NCI-H446 treated with DMSO at 0.1 percent for 48 hours (cell line): ENCODE data around the gene SORCS3.

Source experiments
- DNase-seq: peaks from one replicate; lab custom pipeline; 2025; lab: John Stamatoyannopoulos, UW

The SORCS3 gene

DNA sequence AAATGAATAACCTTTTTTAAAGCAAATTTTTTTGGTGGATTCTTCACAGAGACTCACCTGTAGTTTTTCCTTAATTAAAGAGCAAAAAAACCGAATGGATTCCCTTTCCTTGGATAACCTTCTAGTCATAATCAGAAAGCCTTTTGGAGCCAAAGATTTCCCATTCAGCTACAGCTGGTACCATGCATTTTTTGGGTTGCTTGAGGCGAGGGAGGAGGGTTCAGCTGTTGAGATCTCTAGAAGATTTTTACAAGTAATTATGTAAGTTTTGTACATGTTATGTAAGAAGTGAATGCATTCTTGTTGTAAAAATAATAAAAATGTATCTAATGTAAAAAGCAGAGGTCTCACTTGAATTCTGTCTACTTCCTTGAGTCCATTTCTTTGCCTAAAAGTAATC, 463.2 kb downstream of the SORCS3 start:
- DNase-seq, result no peak

DNA sequence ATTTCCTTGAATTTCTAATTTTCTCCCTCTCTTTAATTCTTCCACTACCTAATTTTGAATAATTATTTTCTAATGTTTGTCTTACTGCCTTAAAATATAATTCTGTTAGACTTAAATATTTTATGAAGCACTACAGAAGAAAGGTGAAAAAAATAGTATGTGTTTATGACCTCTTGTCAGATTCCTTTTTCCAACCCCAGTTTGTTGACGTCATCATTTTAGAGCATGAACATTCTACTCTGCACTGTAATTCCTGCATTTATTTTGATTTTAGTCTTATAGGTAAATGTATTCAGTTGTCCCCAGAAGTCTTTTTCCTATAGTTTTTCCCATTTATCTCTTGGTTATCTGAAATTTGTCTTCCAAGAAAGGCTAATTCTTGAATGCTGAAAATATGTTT, 468.1 kb downstream of the SORCS3 start:
- DNase-seq, result no peak

DNA sequence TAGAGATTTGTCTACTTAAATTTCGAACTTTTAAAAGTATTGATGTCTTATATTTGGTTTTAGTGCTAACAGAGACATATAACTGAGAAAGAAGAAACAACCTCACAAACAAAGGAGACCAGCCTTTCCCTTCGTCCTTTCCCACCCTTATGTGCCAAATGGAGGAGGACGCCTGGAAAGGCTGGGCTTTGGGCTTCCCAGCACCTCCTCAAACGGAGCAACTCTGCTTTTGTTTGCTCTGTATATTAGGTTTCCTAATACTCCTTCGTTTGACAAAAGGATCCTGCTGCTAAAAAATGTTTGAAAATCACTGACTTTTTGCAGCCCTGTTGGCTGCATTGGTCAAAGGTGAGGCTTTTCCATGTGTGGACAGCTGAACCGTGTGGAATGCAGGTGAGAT, 471.8 kb downstream of the SORCS3 start:
- DNase-seq, result no peak

DNA sequence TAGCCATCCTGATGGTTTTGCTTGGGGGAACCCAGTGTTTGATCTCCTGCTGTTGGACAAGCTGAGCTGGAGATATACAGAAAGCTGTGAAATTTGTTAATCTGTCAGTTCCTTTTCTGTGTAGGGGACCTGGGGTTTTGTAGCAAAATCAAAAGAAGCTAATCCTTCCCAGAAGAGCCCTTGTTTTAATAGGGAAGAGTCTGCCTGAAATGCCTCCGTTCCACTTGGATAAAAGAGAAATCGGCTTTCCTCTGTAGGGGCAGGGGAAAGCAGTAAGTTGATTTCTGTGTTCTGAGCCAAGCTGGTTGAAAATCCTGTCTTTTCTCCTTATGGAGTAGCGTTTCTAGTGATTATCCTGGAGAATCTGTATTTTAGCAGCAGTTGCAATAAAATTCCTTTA, 472.6 kb downstream of the SORCS3 start:
- DNase-seq, result no peak

DNA sequence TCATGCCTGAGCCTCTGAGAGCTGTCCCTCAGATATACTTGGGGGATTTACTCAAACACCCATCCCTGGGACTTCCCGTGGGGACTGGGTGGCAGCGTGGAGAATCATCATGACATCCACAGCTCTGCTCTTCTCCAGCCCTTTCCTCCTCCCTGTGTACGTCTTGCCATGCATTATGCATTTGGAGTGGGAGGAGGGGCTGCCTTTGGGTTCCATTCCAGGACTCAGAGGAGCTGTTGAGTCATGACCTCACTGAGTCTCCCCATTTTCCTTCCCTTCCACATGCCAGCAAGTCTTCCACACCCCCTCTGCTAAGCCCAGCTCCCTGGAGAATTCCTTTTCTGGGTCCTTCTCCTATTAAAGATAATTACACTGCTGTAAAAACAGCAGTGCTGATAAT, 480.7 kb downstream of the SORCS3 start:
- no peak for DNase-seq

DNA sequence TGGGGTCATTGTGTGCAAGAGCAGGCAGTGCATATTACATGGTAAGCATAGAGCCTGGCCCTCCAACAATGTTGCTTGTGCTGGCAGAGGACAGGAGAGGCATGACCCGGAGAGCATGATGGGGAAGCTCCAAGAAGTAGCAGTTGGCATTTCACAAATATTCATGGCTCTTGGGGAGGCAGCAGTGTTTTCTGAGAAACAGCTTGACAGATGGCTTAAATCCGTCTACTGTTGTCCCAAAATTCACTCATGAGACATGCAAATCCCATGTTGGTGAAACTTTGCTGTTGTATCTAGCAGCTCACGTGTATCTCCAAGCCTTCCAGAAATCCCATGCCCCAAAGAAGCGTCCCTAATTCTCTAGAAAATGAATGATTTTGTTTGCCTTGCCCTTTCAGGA, 487.0 kb downstream of the SORCS3 start:
- no peak for DNase-seq

DNA sequence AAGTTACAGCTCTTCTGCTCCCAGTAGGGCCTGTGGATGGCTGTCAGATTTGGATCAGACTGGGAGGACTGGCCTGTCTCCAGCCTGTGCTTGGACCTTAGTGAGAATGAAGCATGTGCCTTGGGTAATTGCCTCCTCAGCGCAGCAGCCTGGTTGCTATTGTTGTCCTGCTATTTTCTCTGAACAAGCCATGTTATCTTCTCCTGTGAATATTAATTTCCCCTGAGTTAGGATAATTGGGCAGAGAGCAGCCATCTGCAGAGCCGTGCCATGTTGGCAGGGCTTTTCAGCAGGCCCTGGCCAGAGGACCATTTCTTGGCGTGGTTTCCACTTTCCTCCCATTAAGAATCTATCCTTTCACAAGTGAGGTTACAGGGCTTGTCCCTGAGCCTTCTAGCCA, 497.3 kb downstream of the SORCS3 start:
- peak; percentile 85 for DNase-seq

DNA sequence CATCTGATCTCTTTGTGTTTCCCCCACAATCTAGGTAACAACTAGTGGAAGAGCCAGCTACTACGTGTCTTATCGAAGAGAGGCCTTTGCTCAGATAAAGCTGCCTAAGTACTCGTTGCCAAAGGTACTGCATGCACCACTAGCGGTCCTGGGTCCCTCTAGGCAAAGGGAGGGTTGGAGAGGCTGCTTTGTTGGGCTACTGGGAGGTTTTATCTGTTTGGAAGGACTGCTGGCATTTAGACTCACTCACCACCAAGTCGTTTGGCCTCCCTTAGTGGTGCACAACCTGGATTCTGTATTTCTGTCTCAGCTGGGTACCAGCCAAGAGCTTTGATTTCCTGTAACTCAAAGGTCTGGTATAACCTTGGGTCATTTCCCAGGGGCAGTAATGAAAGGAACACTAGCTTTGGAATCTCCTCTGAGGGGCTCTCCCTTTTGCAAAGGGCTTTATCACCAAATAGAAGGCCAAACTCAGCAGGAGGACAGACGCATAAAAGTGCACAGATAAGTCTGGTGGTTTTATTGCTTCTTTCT, 498.3 kb downstream of the SORCS3 start:
- no peak for DNase-seq

DNA sequence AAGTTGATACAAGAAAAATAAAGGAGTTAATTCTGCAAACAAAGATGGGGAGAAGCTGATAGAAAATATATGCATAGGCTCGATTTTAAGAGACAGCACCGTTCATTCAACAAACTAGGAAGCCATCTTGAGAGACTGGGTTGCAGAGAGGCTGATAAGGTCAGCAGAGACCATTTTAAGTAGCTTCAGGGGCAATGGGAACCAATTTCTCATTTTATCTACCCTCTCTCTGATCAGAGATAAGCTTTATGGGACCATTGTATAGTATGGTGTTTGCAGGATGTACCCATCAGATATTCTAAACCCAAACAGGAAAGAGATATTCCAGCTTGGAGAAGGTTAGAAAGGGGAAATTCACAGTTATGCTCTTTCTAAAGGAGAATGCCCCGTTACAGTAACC, 499.5 kb downstream of the SORCS3 start:
- no peak for DNase-seq

DNA sequence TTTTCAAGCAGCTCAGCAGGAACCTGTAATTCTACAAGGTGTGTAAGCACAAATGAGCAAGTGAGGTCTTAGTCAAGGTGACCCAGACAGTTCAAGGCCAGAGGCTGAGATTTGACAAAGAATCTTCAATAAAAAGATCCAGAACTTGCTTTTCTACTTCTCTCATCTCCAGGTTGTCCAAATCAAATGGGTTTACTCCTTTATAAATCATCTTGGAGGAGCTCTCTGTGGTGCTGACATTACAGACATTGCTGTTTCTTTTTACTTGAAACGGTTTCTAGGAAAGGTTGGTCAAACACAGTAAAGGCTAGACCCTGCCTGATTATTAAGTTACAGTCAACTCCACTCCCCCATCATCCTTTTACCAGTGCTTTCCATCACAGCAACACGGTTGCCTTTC, 504.6 kb downstream of the SORCS3 start:
- DNase-seq, result no peak

DNA sequence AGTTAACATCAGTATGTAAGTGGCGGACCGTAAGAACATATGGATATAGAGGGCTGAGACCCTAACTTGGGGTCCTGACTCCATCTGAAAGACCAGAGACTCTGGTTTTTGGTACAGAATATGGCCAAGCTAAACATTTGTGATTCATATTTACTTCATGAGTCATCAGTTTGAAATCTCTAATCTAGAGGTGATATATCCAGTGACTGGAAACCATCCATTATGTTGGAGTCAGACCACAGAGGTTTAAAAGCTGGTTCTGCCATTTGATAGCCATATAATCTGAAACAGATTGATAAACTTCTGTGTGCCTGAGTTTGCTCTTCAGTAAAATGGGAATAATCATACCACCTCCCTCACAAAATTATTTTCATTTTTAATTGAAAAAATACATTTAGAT, 505.3 kb downstream of the SORCS3 start:
- DNase-seq, result no peak

DNA sequence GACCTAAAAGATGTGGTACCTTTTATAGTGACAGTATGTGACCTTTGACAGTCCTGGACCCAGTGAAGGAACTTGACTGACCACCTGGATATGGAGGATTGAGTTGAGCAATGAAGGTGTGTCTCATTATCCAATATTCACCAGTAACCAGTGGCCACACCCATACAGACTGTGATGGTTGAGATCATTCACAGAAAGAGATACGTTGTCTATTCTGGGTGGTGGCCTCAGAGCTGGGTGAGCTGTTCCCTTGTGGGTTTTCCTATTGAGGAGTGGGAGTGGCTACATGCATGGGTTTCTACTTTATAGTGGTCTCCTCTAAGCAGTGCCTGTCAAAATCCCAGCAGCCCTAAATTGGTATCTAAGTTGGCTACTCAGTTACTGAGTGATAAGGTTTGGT, 507.4 kb downstream of the SORCS3 start:
- no peak for DNase-seq

DNA sequence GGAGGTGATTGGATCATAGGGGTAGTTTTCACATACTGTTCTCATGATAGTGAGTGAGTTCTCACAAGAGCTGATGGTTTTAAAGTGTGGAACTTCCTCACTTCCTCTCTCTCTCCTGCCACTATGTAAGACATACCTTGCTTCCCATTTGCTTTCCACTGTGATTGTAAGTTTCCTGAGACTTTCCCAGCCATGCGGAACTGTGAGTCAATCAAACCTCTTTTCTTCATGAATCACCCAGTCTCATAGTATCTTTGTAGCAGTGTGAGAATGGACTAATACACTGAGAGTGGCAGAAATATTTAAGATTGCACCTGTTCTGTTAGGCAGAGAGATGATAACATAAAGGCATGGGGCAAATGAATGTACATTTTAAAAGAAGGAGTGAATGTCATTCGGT, 507.8 kb downstream of the SORCS3 start:
- no peak for DNase-seq

DNA sequence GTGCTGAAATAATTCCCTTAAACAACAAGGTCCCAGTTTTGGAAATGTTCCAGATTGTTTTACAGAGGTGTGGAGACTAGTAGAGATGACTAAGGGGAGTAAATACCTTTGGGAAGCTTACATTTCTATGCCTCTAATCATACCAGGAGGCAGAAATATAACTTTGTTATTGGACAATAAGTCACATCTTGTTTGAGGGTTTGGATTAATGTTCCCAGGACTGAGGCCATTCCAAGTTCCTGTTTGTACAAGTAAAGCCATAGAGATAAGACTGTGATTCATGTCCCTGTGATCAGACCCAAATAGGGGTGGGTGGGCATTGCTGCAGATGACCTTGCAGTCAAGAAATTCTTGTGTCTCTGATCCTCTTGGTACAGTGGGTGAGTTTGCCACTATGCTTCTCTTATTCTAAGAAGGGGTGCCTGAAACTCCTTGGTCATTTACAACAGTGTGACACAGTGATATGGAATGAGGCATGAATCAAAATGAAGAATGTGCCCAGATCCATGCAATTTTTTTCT, 508.3 kb downstream of the SORCS3 start:
- DNase-seq, result no peak

DNA sequence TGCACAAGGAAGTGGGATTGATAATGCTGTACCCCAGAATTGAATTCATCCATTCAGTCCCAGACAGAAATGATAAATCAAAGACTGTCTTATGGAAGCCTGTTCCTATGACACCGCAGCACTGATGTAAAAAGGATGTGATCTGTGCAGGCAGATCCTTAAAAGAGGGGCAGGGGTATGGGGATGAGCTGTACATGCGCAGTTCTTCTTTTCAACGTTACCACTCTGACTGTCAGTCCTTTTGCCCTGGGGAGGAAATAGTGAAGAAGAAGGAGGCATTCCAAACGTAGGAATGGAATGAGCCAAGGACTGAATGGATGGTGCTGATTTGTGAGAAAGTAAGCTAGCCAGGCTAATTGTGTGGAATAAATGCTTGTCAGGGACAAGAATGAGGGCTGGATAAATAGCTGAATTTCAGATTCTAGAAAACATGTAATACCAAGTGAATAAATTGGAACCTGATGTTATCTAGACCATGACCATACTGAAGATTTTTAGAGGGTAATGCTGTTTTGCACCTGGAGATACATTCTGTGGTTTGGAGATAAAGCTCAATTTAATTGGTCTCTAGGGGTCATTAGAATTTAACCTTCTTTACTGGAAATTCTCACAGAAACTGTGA, 509.3 kb downstream of the SORCS3 start:
- no peak for DNase-seq

DNA sequence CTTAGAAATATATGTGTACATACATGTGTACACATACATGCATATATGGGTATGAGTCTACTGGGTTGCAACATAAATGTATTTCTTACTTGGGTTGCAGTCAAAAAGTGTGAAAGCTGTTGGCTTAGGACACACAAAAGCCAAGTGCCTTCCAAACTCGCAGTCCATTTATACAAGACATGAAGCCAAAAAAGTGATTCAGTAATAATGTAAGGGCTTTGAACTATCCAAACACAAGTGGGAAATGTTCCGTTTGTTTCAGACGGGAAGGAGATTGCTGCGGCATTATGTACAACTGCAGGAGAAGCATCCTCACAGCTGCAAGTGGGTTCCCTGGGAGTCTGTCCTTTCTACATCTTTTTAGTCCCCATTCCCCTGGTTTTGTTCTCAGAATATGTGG, 513.6 kb downstream of the SORCS3 start:
- DNase-seq, result no peak

DNA sequence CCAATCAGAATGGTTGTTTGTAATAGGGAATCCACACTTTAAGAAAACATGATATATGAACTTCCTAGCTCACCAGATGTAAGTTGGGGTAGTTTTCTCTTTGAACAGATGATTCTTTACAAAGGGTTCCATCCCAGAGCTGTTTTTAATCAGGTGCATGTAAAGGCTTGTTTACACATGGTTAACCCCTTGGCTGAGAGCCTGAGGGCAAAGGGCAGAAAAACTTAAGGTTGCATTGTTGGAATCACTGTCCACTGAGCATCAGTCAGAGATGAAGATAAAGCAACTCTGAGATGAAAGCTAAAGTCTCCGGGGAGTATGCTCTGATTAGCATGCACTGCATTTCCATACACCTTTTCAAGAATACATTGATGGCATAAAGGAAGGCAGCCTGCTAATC, 518.2 kb downstream of the SORCS3 start:
- no peak for DNase-seq

DNA sequence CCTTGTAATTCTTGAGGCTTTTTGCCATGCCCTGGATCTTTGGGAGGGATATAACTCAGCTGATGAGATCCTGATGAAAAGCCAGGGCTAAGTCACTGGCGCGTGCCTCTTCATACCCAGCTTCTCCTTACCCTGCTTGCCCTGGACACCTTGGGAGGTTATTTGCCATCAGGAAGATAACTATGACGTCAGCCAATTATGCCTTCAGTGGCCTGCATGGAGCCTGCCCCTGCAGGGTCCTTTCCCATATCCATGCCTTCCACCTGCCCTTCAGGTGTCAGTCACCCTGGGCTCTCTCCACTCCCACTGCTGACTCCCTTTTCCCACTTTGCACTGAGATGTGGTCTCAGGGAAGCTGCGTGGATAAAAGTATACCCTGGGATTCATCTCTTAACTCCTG, 520.1 kb downstream of the SORCS3 start:
- no peak for DNase-seq

DNA sequence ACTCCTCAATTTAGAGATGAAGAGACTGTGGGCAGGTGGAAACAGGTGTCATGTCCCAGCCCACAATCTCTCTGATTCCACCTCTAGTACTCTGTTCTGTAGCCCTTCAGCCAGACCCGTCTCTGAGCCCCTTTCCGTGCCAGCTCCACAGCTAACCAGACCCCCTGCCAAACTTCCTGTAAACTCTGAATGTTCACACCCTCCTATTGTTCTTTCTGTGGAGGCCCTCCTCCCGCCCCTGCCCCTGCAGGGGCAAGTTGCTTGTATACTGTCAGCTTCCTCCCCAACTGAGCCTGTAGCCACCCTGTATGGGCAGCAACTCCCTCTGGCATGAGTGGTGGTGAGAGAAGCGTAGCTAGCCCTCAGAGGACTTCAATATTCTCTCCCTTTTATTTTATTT, 520.7 kb downstream of the SORCS3 start:
- no peak for DNase-seq

DNA sequence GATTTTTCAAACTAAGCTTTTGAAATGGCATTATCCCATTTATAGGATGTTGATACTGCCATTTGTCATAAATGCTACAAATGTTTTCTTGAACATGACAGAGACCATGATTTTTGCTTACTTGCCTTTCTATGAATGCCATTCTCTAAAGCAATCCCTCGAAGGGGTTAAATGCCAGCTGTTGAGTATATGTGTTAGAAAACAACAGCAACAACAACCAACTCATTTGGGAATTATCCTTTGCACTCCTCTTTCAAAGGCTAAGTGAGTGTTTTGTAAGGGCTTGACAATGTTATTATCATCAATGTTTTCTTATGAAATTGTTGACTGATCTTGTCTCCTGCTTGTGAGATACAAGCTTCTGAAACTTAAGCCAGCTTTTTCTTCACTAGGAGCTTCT, 529.4 kb downstream of the SORCS3 start:
- DNase-seq, result no peak

DNA sequence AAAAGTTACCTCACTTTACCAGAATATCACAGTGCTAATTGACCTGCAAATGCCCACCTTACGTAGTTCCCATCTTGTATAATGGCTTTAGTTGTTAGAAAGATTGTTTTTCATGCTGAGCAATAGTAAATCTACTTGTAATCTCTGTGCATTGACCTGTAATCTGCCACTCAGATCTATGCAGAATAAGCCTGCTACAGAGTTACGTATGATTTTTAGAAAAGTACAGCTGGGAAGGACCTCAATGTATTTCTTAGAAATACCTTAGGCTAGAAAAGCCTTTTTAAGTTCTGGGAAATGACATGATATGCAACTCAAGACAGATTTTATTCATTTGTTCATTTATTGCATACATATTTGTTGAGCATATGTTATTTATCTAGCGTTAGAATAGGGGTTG, 530.9 kb downstream of the SORCS3 start:
- DNase-seq, result no peak

DNA sequence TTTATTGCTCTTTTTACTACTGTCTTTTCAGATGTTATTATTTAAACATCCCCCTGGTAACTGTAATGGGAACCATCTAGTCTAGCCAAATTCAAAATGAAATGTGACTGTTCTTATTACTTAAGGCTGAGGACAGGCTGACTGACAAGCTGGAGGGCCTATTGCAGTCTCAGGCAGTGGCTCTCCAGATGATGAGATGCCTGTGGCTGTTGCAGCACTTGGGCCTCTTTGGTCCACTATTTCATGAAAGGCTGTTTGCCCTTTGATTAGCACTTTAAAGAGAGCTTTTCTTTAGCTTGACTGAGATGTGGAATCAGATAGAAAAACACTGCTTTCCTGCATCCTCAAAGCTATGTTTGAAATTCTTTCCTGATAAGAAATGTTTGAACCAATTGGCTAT, 540.5 kb downstream of the SORCS3 start:
- no peak for DNase-seq

DNA sequence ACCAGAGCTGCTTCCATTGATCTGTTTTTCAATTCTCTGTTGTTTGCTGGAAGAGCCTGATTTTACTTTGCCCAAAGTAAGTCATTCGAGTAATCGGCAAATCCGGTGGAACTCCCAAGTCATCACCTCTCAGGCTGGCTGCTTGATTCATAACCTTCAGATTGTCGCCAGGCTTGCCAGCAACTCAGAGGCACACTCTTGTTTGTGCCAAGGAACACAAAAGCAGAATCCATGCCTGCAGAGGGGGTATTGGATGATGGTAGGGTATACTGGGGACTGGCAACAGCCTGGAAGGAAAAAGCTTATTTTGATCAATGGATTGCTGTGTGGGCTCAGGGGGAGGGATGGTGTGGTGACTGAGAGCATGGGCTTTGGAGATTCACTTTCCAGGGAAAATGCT, 542.4 kb downstream of the SORCS3 start:
- peak; percentile 82 for DNase-seq

DNA sequence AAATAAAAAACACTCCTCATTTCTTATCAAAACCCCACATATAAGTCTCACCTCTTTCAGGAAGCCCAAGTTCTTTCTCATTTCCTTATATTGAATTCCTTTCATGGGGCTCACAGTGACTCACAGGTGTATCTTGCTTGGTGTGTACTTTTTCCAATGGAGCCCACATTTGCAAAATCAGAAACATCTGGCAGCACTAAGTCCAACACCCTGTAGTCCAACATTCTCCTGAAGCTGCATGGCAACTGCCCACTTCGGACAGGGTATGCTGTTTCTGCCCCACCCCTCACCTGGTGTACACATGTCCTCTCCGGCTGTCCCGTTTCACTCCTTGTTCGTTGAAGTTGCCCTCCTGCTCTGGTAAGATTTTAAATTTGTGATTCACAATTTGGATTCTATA, 544.1 kb downstream of the SORCS3 start:
- DNase-seq, result no peak
